ENCODE measurements around the gene SLC13A4.
"Not testable (repeated sequence)": the region's sequence is repeated elsewhere in the genome, so short reads cannot be mapped to it uniquely, and the experiment has no call there.

SLC13A4 gene

DNA sequence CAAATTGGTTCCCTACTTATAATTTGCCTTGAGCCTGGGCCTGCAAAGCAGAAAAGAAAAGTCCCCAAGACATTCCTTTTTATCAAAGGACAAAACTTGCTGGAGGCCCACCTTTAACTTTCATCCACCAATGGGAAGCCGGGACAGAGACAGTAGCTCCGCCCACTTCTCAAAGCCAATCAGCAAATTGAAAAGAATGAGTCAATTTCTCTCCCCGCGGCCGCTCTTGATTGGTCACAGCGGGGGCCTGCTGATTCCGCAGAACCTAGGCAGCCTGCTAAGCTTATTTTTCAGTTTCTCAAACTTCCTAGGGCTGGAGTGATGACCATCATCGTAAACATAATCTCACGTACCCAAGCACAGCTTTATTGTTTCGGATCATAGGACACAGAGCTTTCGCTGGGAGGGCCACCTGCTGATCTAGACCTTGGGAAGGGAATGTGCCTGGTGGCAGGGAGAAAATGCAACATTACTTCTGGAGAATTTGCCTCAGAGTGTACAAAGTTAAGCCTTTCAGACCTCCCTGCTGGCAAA is at the start of gene SLC13A4:
SLC13A4 (minus strand) TSS at position 51 of the 534 bp plus-strand sequence. CDS start 690 bp downstream, outside the sequence.
- DNase-seq: no peak

GRCh38 chr7:135775915-135776314 is 47.9 kb upstream of the SLC13A4 start:
- DNase-seq: not testable (repeated sequence)

DNA sequence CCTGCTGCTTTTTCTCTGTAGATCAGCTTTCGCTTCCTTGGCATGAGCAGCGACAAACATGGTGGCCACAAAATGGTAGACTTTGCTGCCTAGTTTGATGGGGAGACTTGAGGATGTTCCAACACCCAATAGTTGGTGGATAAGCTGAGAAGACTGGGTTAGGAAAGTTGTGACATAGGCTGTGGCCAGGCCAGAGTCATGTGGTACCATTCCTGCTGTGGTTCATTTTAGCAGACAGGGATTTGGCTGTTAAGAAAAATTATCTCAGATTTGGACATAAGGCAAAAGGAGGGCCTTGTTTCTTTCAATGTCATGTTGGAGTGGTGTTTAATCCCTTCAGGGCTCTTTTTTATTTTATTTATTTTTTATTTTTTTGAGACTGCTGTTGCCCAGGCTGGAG is 47.2 kb upstream of the SLC13A4 start:
- DNase-seq: no peak

GRCh38 chr7:135774284-135774683 is 46.3 kb upstream of the SLC13A4 start:
- peak; percentile 93 for DNase-seq

DNA sequence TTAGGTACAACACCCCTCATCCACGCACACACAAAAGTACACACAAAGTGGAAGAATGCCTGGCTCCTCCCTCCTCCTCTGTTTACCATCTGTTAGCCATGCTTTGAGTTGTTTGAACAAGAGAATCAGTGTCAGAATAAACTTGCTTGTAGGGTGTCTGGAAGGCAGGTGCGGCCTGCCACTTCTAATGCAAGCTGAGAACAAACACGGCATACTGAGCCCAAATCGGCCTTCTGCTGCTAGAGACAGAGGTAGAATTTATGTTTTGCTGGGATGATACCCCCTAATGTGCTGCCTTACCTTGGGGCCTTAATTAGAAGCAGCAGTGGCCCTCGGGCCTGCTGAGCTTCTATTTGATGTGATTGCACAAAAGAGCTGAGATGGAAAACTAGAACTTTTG is 45.5 kb upstream of the SLC13A4 start:
- DNase-seq: peak; percentile 86

- DNase-seq: no peak
Measured at GRCh38 chr7:135772639-135773222, 44.7 kb upstream of the SLC13A4 start.

GRCh38 chr7:135771961-135772638 is 44.1 kb upstream of the SLC13A4 start:
- no peak for DNase-seq

GRCh38 chr7:135771051-135771450 is 43.1 kb upstream of the SLC13A4 start:
- no peak for DNase-seq

DNA sequence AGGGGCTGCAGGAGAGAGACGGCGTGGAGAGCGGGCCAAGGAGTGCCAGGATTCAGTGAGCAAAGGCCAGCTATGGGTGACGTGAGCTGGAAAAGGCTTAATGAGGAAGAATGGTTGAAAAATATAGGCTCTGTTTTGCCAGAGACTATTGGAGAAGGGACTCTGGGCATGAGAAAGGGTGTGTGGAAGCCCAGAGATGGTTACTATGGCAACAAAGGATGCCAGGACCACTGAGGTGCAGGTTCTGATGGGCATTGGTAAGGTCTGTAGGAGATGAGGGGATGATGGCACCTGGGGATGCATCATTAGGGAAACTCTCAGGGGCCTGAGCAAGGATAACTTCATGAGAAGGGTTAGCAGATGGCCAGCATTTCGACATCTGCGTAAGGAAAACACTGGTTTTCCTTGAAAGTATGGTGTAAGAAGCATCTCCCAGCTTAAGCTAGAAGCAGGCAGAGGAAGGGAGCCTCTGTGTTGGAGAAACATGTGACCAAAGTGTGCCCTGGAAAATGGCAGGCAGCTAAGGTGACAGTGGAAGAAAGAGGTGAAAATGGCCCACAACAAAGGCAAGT is 42.2 kb upstream of the SLC13A4 start:
- DNase-seq: no peak

DNA sequence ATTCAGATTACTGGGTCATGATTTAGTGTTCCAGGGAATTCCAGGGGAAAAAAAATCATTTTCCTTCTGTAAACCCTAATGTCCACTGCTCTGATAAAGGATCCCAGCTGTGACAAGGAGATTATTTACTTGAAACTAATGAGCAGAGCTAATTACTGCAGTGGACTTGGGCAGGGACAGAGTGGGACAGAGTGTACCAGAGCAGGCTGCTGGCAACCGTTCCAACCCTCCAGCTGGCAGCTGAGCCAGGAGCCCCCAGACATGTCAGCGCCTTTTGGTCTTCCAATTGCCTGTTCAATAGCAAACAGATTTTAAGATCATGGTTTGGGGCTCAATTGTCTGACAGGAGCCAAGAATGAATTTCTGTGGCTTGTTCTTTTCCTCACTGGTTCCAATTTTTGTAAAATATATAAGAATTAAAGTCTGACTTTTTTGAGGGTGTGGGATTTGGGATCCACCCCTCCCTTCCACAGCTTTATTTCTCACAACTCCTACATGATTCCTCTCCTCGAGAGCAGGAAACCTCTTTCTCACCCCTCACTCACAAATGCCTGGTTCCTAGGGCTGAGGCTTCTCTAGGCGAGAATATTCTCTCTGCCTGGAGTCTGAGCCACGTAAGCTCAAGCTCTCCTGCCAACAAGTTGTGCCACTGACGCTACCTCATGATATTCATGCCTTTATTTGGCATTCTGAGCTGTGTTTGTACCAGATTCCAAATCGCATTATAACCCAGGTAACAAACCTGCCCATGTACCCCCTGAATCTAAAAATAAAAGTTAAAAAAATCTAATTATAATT is 41.2 kb upstream of the SLC13A4 start:
- DNase-seq: no peak

GRCh38 chr7:135768467-135768866 is 40.5 kb upstream of the SLC13A4 start:
- no peak for DNase-seq

DNA sequence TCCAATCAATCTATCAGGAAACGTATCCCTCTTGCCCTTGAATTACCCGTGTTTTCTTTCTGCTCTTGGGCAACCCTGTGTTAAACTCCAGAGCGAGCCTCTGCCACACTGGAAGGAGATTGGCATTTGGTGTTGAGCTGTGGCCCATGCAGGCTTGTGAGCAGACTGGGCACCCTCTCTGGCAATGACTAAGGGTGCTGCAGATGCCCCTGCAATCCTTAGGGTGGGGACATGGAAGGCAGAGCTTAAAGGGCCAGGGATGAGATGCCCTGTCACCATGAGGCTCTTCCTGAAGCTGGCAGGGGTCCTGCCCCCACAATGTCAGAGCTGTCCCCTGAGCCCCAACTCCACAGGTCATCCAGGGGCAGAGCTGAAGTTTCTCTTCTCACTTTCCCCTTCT is 40.1 kb upstream of the SLC13A4 start:
- no peak for DNase-seq

- no peak for DNase-seq
Measured at GRCh38 chr7:135763261-135763660, 35.3 kb upstream of the SLC13A4 start.

GRCh38 chr7:135761751-135762488 is 33.9 kb upstream of the SLC13A4 start:
- no peak for DNase-seq

GRCh38 chr7:135759532-135759931 is 31.5 kb upstream of the SLC13A4 start:
- DNase-seq: no peak

DNA sequence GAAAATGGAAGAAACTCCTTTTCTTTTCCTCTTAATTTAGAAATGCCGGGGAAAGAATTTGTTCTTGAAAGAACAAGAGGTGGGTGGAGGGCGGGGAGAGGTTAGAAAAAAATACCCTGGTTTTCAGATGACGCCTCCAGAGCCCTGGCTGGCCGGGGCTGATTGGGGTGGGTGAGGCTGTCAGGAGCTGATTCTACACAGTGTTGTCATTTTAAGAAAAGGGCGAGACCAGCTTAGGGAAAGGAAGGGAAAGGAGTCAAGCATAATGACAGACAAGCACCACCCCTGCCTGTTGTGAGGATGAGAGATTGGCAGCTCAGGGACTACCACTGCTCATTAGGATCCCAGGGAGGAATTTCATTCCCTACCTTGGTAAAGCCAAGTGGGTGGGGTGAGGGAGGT is 30.5 kb upstream of the SLC13A4 start:
- no peak for DNase-seq

DNA sequence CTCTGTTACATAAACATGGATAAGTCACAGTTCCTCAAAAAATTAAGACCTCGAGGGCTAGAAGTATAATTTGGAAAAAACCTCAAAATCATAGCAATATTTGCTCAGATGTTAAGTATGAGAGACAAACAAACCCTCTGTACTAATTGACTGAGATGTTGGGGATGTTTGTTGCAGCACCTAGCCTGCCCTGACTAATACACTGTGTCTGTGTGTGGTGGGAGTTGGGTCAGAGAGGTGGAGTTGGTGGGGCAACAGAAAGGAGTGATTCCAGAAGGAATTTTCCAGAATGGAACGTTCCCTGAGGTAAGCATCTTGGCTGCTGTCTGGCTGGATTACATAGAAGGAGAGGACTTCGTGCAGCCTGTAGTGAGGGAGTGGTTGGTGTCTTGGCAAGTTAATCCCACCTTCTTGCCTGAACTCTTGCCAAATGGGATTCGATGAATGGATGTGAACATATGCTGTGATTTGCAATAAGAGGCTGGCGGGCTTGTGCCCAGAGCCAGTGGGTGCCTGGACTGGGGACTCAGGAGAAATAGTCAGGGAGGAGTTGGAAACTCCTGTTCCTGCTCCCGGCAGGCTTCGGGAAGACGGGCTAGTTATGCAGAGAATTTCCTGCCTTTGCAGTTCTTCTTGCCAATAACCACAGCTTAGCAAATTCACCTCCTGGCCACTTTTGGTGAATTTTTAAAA is 29.9 kb upstream of the SLC13A4 start:
- no peak for DNase-seq

GRCh38 chr7:135756191-135756590 is 28.2 kb upstream of the SLC13A4 start:
- DNase-seq: peak; percentile 20

- peak; percentile 93 for DNase-seq
Measured at GRCh38 chr7:135755351-135755753, 27.4 kb upstream of the SLC13A4 start.

- no peak for DNase-seq
Measured at GRCh38 chr7:135753616-135754413, 25.8 kb upstream of the SLC13A4 start.

- DNase-seq: no peak
Measured at GRCh38 chr7:135748770-135749169, 20.8 kb upstream of the SLC13A4 start, which contains the start of gene FAM180A. TSS of gene FAM180A (minus strand) at chr7:135748813. CDS start at chr7:135748580, 233 bp downstream.

Data from NCI-H2029 (cell line).